ENCODE data around the gene TMEM190.
"Not testable (repeated sequence)": the region's sequence is repeated elsewhere in the genome, so short reads cannot be mapped to it uniquely, and the experiment has no call there.

The TMEM190 gene

GRCh38 chr19:55389386-55390317 lies 13.0 kb downstream of the TMEM190 start:
- DNase-seq (ENCODE audit: low read depth in 3 of 3, low spot score in 1 of 3): no peak

- no peak for DNase-seq (ENCODE audit: low read depth in 3 of 3, low spot score in 1 of 3)
These were observed 13.8 kb downstream of the TMEM190 start for GRCh38 chr19:55390461-55390880.

GRCh38 chr19:55391191-55391670 lies 14.6 kb downstream of the TMEM190 start:
- no peak for DNase-seq (ENCODE audit: low read depth in 3 of 3, low spot score in 1 of 3)

GRCh38 chr19:55391702-55392615 lies 15.3 kb downstream of the TMEM190 start:
- no peak for DNase-seq (ENCODE audit: low read depth in 3 of 3, low spot score in 1 of 3)

- DNase-seq (ENCODE audit: low read depth in 3 of 3, low spot score in 1 of 3): no peak
These were observed 16.5 kb downstream of the TMEM190 start for GRCh38 chr19:55392820-55393761.

GRCh38 chr19:55398200-55398925 lies 21.7 kb downstream of the TMEM190 start:
- DNase-seq (ENCODE audit: low read depth in 3 of 3, low spot score in 1 of 3): no peak

- DNase-seq (ENCODE audit: low read depth in 3 of 3, low spot score in 1 of 3): no peak
These were observed 23.9 kb downstream of the TMEM190 start for GRCh38 chr19:55400281-55401087.

GRCh38 chr19:55401390-55401789 lies 24.8 kb downstream of the TMEM190 start:
- DNase-seq (ENCODE audit: low read depth in 3 of 3, low spot score in 1 of 3): not testable (repeated sequence)

GRCh38 chr19:55402509-55402908 lies 25.9 kb downstream of the TMEM190 start:
- DNase-seq (ENCODE audit: low read depth in 3 of 3, low spot score in 1 of 3): no peak

GRCh38 chr19:55405638-55406037 lies 29.0 kb downstream of the TMEM190 start:
- DNase-seq (ENCODE audit: low read depth in 3 of 3, low spot score in 1 of 3): no peak

- DNase-seq (ENCODE audit: low read depth in 3 of 3, low spot score in 1 of 3): no peak
These were observed 29.6 kb downstream of the TMEM190 start for GRCh38 chr19:55406091-55406825.

GRCh38 chr19:55406826-55407549 lies 30.4 kb downstream of the TMEM190 start:
- DNase-seq (ENCODE audit: low read depth in 3 of 3, low spot score in 1 of 3): no peak

GRCh38 chr19:55407550-55407799 lies 30.8 kb downstream of the TMEM190 start, which contains the start of gene UBE2S:
UBE2S (minus strand) TSS chr19:55407788; CDS start chr19:55407589, 199 bp downstream.
- not testable (repeated sequence) for DNase-seq (ENCODE audit: low read depth in 3 of 3, low spot score in 1 of 3)

- DNase-seq (ENCODE audit: low read depth in 3 of 3, low spot score in 1 of 3): peak; percentile 92 to 94 (median 93)
These were observed 31.3 kb downstream of the TMEM190 start for GRCh38 chr19:55407800-55408532.

- DNase-seq (ENCODE audit: low read depth in 3 of 3, low spot score in 1 of 3): no peak
These were observed 31.9 kb downstream of the TMEM190 start for GRCh38 chr19:55408533-55408872.

- DNase-seq (ENCODE audit: low read depth in 3 of 3, low spot score in 1 of 3): not testable (repeated sequence)
These were observed 32.6 kb downstream of the TMEM190 start for GRCh38 chr19:55409179-55409578.

- no peak for DNase-seq (ENCODE audit: low read depth in 3 of 3, low spot score in 1 of 3)
These were observed 33.5 kb downstream of the TMEM190 start for GRCh38 chr19:55410168-55410567.
